WTC11 (cell line): ENCODE data around the gene LRRC34.

Experiments used
- ATF6 ChIP-seq: sonication (generic); formaldehyde crosslinking; IDR thresholded peaks from 2 replicates; pipeline ENCODE4 v1.8.1; 2023; ENCODE audit warnings: mild to moderate bottlenecking, missing genetic modification reagents
- CTCF ChIP-seq: fragments of 200-600 bp; IDR thresholded peaks from 2 replicates; pipeline ENCODE4 v1.8.0; 2022; ENCODE audit warnings: antibody characterized with exemption
- E2F4 ChIP-seq: sonication (generic); formaldehyde crosslinking; IDR thresholded peaks from 2 replicates; pipeline ENCODE4 v1.8.1; 2022; ENCODE audit warnings: low read depth, mild to moderate bottlenecking, moderate library complexity, missing genetic modification reagents, borderline replicate concordance
- E2F5 ChIP-seq: sonication (generic); formaldehyde crosslinking; IDR thresholded peaks from 2 replicates; pipeline ENCODE4 v1.8.1; 2022; ENCODE audit warnings: mild to moderate bottlenecking, moderate library complexity, missing genetic modification reagents
- EMX1 ChIP-seq: fragments of 250-450 bp; sonication (Bioruptor Pico); IDR thresholded peaks from 2 replicates; pipeline ENCODE4 v1.8.0; 2021; ENCODE audit warnings: mild to moderate bottlenecking
- ETV6 ChIP-seq: sonication (generic); formaldehyde crosslinking; IDR thresholded peaks from 2 replicates; pipeline ENCODE4 v1.8.1; 2022; ENCODE audit warnings: mild to moderate bottlenecking, missing genetic modification reagents
- FOXK1 ChIP-seq: sonication (generic); formaldehyde crosslinking; IDR thresholded peaks from 2 replicates; pipeline ENCODE4 v1.8.0; 2022; ENCODE audit warnings: mild to moderate bottlenecking, moderate library complexity, missing genetic modification reagents
- PRDM15 ChIP-seq: sonication (generic); formaldehyde crosslinking; IDR thresholded peaks from 2 replicates; pipeline ENCODE4 v1.8.0; 2022; ENCODE audit warnings: missing genetic modification reagents
- ZNF232 ChIP-seq: sonication (generic); formaldehyde crosslinking; IDR thresholded peaks from 2 replicates; pipeline ENCODE4 v1.8.0; 2022; ENCODE audit warnings: mild to moderate bottlenecking, missing genetic modification reagents
- ZNF281 ChIP-seq: sonication (generic); formaldehyde crosslinking; IDR thresholded peaks from 2 replicates; pipeline ENCODE4 v1.8.0; 2023; ENCODE audit warnings: mild to moderate bottlenecking, missing genetic modification reagents

- no peak for TF ChIP-seq CTCF
- no peak for TF ChIP-seq ATF6 (CRISPR knock-in tag)
- no peak for TF ChIP-seq FOXK1 (CRISPR knock-in tag)
- no peak for TF ChIP-seq PRDM15 (CRISPR knock-in tag)
- no peak for TF ChIP-seq ZNF281 (CRISPR knock-in tag)
- TF ChIP-seq E2F5: no peak
- no peak for TF ChIP-seq E2F4 (CRISPR knock-in tag)
- TF ChIP-seq ETV6 (CRISPR knock-in tag): no peak
- no peak for TF ChIP-seq EMX1 (CRISPR knock-in tag)
- TF ChIP-seq ZNF232 (CRISPR knock-in tag): no peak
Observed at GRCh38 chr3:169774186-169774585, 38.5 kb downstream of the LRRC34 start.
